HG03025 (cell line): ENCODE data around the gene DDX54.
"Not testable (repeated sequence)": the region's sequence is repeated elsewhere in the genome, so short reads cannot be mapped to it uniquely, and the experiment has no call there.

Source experiments
- ATAC-seq: cut with Tn5 transposase; IDR thresholded peaks from one replicate; pipeline ENCODE4 v1.9.1; 2021; ENCODE audit warnings: mild to moderate bottlenecking, moderate library complexity; ENCODE audit not compliant: unreplicated experiment, low FRiP score

DDX54 gene

DNA sequence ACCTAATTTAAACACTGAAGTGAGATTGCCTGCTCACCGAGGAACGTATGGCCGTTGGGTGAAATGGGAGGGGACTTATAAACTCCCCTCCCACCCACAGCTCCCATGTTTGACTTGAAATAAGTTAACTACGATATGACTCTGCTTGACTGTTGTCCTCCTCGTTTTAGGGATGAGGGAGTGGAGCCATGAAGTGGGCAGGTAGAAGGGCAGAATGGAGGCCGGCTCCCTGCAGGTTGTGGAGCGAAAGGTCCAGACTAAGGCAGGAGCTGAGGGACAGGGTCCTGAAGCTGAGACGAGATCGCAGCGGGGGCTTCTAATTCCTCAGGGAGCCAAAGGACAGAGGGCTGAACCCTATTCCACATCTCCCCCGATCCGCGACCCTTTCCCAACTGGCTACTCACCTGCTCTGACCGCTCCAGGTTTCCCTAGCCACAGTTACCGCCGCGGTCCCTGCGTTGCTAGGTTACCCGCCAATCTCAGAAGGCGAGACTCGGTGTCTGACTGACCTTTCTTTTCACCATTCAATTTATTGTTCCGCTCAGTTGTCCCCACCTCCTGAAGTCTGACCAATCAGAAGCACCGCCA is 35.4 kb upstream of the DDX54 start:
- ATAC-seq, result no peak

DNA sequence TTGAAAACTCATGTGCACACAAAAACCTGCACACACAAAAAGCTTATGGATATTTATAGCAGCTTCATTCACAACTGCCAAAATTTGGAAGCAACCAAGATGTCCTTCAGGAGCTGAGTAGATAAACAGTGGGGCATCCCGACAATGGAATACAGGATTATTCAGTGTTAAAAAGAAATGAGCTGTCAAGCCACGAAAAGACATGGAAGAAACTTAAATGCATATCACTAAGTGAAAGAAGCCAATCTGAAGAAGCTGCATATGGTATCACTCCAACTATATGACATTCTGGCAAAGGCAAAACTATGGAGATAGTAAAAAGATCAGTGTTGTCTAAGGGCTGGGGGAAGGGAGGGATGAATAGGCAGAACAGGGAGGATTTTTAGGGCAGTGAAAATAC is 30.7 kb upstream of the DDX54 start:
- no peak for ATAC-seq

DNA sequence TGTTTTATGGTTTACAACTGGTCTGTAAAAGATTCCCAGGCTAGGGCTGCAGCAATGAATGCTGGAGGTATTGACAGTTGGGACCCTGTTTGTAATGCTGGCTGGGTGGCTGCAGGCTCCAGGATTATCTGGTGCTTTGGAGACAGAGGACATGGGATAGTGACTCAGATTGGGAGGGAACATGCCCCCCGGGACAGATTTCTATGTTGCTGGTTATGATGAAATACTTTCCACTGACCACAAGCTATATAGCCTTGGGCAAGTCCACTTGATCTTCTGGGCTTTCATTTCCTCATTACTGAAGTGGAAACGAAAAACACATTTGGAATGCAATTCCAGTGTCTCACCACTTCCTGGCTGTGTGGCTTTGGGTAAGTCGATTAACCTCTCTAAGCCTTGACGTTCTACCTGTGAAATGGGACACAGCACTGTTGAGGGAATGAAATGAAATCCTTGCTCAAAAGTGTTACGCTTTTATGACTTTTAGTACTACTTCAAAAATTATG is 29.7 kb upstream of the DDX54 start:
- ATAC-seq, result no peak

DNA sequence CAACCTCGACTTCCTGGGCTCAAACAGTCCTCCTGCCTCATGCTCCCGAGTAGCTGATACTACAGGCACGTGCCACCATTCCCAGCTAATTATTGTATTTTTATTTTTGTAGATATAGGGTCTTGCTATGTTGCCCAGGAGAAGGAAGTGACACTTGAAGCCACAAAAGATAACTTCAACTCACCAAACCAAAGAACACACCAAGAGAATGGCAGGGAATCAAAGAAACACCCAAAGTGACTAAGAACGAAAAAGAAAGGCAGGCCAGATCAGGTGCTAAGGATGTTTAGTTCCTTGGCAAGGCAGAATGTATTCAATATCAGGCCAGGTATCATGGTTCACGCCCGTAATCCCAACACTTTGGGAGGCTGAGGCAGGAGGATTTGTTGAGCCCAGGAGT is 25.9 kb upstream of the DDX54 start:
- ATAC-seq, result no peak

DNA sequence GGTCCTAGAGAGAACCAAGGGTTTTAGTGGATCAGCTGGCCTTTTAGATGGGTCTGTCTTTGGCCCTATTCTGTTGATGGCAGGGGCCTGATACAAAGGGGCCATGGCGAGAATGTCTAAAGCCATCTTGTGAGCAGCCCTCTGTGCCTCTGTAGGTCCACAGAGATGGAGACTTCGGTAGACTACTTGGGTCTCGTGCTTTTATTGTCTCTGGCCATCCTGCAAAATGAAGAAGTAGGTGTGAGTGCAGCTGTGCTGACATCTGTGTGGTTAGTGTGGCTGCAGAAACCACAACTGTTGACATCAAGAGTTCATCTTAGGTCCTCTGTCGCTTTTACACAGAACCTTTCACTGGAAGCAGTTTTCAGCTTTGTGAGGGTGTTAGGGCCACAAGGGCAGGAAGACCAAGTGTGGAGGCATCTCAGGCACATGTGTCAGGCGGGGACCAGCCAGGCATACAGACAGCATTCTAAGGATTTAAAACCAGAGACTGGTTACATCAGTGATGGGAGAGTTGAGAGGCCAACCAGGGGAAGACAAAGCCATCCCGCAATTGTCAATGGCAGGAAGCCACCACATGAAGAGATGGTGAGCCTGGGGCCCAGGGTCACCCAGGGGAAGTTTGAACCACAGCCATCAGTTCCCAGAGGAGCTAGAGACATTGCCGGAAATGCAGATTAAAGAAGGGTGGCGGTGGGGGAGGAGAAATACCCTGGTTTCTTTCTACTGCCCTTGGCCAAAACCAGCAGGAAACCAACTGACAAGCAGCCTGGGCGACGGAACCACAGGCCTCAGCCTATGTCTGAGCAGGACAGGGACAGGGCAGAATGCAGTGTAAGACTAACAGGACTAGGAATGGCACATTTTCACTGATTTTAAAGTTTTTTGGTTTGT is 23.0 kb upstream of the DDX54 start:
- ATAC-seq, result peak; percentile 81

DNA sequence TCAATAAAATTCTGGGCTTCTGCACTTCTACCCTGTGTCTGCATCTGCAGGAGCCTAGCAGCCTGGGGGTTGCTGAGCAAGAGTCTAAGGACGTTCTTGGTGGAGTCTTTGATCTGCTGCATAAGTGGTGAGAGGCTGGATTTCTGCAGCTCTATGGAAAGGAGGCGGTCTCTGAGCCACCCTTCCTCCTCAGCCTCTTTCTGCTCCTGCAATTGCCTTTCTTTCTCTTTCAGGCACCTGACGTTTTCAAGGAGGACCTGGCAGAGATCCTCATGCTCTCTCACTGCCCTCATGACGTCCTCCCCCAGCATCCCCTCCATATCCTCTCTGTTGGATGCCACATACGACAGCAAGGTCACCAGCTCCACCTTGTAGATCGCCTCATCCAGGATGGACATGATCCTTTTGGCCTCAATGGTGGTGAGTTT is 22.3 kb upstream of the DDX54 start:
- peak; percentile 5 for ATAC-seq

DNA sequence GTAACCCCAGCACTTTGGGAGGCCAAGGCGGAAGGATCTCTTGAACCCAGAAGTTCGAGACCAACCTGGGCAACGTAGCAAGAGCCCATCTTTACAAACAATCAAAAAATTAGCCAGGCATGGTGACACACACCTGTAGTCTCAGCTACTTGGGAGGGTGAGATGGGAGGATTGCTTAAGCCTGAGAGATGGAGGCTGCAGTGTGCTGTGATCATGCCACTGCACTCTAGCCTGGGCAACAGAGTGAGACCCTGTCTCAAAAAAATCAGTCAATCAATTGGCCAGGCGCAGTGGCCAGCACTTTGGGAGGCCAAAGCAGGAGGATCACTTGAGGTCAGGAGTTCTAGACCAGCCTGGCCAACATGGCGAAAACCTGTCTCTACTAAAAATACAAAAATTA is 21.5 kb upstream of the DDX54 start:
- not testable (repeated sequence) for ATAC-seq

DNA sequence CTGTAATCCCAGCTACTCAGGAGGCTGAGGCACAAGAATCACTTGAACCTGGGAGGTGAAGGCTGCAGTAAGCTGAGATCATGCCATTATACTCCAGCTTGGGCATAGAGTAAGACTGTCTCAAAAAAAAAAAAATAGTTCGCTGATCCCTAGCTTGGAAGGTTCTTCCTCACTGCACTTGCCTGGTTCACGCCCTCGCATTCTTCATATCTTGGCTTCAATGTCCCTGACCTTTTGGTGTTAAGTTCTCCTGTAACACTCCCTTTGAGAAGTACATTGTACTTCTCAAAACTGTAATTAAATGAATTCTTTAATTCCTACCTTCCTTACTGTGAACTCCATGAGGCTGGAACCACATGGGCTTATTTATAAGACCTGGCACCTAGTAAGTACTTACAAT is 19.5 kb upstream of the DDX54 start:
- no peak for ATAC-seq

DNA sequence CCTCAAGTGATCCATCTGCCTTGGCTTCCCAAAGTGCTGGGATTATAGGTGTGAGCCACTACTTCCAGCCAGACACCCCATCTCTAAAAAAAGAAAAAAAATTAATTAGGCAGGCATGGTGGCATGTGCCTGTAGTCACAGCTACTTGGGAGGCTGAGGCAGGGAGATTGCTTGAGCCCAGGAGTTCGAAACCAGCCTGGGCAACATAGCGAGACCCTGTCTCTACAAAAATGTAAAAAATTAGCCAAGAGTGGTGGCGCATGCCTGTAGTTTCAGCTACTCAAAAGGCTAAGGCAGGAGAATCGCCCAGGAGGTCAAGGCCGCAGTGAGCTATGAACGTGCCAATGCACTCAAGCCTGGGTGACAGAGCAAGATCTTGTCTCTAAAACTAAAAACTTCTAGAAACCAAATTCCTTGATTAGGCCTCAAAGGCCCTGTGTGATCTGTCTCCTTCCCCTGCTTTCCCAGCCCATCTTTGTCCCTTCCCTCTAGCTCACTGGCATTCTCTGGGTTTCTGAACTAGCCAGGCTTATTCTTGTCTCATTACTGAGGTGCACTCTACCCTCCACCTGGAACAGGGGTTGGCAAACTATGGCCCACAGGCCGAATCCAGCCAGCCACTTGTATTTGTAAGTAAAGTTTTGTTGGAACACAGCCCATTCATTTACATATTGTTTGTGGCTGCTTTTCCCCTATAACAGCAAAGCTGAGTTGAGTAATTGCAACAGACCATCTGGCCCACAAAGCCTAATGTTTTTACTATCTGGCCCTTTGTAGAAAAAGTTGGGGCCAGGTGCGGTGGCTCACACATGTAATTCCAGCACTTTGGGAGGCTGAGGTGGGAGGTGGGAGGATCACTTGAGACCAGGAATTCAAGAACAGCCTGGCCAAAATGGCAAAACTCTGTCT is 18.8 kb upstream of the DDX54 start:
- ATAC-seq, result no peak

DNA sequence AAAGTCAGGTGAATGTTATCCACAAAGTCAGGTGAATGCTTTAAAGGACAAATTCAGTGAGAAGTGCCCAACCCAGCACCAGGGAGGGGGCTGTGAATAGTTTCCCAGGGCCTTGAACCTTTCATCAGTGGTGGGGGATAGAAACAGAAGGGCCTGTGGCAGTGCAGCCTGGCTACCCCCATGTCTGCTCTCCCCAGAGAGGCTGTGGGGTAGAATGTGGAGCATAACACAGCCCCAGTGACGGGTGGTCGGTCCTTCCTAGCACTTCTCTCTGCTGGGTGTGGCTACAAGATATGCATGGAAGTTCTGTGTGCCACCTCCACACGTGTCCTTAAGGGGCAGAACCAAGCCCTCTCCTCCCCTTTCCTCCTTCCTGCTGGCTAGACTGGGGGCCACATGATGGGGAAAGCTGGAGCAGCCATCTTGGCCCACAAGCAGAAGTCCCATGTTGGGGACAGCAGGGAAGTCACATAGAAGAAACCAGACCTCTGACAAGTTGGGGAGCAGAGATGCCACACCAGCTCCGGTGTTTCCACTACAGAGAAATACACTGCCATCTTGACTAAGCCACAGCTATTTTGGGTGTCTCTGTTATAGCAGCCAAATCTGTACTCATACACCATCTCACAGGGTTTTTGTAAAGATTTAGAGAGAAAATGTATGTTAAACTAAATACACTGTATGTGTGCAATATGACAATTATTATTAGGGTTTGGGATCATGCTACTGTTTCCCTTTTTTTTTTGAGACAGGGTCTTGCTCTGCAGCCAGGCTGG is 17.2 kb upstream of the DDX54 start:
- no peak for ATAC-seq

DNA sequence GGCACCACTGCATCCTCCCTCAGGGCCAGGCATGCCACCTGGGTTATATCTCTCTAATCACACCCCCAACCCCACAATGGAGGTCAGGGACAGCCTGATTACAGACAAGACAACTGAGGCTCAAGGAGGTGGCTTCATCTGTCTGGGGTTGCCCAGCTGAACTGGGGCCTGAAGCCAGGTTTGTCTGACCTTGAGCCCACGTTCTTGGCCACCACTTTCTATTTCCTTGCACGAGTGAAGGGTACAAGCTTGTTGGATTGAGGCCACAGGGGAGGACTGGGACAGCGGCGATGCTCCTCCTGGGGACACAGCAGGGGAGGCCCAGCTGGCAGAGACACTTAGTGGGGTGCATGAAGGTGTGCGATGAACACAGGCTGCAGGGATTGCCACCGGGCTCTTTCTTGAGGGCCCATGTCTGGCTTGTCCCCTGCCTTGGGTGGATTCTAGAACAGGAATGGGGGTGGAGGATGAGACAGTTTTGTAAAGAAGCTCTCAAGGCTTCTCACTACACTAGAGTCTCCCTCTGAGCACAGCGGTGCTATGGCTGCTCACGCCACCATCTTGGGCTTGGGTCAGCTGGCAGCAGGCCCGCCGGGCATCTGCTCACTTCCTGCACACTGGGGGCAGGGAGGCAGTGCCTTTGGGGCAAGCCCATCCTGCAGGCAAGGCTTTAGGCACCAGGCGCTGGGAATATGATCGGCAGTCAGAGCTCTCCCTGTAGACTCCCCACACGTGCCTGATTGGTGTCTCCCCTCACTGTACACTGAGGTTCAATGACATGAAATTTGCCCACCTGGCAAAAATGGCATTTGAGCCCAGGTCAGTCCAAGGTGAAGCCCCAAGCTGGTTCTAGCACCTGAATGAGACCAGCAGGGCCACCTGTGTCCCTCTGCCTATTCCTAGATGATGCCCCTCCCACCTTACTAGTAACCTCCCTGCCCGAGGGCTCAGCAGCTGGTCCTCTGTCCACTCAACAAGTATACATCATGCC is 16.2 kb upstream of the DDX54 start:
- ATAC-seq, result no peak

DNA sequence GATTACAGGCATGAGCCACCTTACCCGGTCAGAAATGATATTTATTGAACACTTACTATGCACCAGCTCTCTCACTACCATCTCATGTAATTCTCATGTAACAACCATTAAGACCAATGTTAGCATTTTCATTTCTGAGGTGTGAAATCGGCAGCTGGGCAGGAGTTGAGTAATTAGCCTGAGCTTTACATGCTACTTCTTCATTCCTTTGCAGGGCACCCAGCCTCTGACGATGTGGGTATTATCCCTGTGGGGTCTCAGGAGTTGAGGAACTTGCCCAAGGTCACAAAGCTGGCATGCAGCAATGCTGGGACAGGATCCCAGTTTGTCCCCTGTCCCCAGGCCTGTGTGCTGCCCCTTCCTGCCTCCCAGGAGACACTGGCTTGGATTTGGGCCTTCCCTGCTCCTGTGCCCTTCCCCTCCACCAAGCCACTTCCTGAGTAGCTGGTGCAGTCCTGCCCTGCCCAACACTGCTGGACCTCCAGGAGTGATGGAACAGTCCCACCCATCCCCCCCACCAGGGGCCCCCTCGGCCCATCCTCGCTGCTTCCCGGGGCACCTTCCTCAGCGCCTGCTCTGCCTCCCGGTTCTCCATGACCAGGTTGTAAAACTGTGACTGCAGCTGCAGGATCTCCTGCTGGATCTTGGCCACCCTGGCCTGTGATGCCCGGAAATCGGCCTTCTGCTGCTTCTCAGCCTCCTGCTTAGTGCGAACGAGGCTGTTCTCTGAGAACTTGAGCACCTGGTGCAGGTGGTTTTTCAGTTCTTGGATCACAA is 14.9 kb upstream of the DDX54 start:
- no peak for ATAC-seq

DNA sequence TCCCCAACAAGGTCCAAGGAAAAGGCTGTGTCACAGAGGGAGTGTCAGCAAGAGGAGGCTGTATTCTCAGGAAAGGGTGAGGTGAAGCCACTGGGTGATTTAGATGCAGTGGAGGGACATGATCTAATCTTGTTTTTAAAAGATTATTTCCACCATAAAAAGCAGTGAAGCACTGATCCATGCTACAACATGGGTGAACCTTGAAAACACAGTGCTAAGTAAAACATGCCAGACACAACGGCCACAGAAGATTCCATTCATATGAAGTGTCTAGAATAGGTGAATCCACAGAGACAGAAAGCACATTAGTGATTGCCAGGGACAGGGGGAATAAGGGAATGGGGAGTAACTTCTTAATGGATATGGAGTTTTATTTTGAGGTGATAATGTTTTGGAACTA is 13.0 kb upstream of the DDX54 start:
- ATAC-seq, result no peak

DNA sequence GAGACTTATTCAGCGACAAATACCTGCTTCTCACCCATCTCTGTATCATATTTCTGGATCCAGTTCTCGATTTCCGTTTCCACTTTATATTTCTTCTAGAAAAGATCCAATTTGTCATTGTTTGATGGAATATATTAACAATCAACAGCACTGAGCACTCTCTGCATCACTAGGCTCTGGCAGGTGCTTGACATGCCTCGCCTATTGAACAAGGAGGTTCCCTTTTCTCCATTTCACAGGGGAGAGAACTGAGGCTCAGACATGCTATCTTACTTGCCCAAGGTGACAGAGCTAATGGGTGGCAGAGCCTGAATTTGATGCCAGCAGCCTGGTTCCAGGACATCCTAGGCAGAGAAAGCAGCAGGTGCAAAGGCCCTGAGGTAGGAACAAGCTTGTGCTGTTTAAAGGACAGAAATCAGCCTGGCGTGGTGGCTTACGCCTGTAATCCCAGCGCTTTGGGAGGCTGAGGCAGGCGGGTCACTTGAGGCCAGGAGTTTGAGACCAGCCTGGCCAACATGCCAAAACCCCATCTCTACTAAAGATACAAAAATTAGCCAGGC is 12.3 kb upstream of the DDX54 start:
- ATAC-seq, result no peak

DNA sequence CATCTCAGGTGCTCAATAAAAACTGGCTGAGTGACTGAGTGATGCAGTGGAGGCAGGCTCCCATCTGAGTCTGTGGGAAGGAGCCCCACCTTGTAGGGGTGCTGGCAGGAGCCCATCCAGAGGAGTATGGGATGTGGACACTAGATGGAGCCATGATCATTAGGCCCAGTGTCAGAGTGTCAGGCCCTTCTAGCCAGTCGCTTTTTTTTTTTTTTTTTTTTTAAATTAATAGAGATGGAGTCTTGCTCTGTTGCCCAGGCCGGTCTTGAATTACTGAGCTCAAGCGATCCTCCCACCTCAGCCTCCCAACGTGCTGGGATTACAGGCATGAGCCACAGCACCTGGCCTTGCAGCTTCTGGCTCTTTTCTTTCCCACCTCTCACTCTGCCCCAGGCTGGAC is 11.7 kb upstream of the DDX54 start:
- peak; percentile 75 for ATAC-seq

DNA sequence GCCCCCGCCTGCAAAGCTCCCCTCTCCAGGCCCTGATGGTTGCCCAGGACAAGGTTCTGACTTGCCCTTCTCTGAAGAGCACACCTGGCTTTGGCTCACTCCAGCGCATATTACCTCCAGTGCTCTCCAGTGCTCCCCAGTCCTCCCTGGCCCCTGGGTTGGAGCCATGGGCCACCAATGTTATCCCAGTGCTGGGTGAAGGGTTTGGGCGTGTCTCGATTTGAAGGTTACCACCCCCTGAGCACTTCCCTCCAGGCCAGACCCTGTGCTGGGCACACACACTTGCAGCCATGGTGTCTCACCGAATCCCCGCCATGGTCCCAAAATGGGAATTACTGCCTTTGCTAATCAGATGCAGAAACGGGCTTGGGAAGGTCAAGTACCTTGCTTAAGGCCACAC is 11.3 kb upstream of the DDX54 start:
- no peak for ATAC-seq

DNA sequence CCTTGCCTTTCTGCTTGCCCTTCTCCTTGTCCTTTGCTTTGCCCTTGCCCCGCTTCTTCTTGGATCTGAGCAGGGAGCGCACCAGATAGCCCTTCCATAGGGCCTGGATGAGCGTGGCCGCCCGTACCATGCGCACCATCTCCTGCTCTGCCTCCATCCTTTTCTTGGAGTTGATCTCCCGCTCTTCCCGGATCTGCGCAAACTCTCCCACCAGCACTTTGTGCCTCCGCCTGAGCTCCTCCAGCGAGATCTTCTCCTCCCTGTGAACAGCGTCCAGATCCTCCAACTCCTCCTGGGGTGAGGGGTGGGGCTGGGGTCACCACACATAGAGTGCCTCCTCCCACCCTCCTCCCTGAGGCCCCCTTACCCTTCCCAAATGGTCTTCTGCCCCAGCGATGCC is 10.3 kb upstream of the DDX54 start:
- no peak for ATAC-seq

DNA sequence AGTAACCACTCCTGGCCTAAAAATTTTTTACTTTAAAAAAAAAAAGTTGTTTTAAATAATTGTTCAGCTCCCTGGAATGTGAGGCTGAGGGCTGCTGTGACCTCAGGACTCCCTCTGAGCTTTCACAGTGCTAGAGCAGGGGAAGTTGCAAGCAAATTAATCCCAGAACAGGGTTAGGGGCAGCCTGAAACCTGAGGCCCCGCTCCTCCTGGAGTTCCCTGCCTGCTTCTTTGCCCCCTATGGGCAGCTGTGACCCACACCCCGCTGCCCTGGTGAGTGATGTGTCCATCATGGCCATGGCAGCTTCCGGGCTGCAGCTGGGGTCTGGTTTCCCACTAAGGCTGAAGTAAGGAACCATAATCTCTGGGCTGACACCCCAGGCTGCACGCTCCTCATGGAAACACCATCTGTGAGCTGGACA is 9.7 kb upstream of the DDX54 start:
- no peak for ATAC-seq
